Neural crest cell (in vitro differentiated cells): Measurements from ENCODE around the gene TSPAN11. TPM values are rescaled to one million over a fixed set of nuclear protein-coding genes. Genes with fewer than 3 reads are reported as not detected.
"Not testable (repeated sequence)": the region's sequence is repeated elsewhere in the genome, so short reads cannot be mapped to it uniquely, and the experiment has no call there.

Experiments used
- DNase-seq: peaks from one replicate; pipeline ENCODE4 v3.0.0; 2021; ENCODE audit warnings: low read depth, mixed read lengths, low spot score
- H3K27ac Mint-ChIP-seq: one replicate; pipeline ENCODE4 v1.8.0; 2021; ENCODE audit warnings: mild to moderate bottlenecking, mixed read lengths; ENCODE audit not compliant: unreplicated experiment
- H3K27me3 Mint-ChIP-seq: 2 replicates; pipeline ENCODE4 v1.8.0; 2021; ENCODE audit warnings: low read depth, mild to moderate bottlenecking, mixed read lengths
- H3K36me3 Mint-ChIP-seq: 2 replicates; pipeline ENCODE4 v1.8.0; 2021; ENCODE audit warnings: low read depth, mild to moderate bottlenecking, mixed read lengths
- H3K4me1 Mint-ChIP-seq: 2 replicates; pipeline ENCODE4 v1.8.0; 2021; ENCODE audit warnings: mixed read lengths
- H3K4me3 Mint-ChIP-seq: one replicate; pipeline ENCODE4 v1.8.0; 2021; ENCODE audit warnings: mild to moderate bottlenecking, mixed read lengths
- H3K9me3 Mint-ChIP-seq: 2 replicates; pipeline ENCODE4 v1.8.0; 2021; ENCODE audit warnings: mixed read lengths
- total RNA-seq: library from RNA; stranded (reverse); gene quantifications from 2 replicates; pipeline ENCODE4 v1.2.1, GENCODE V29; 2021
- TF ChIP-seq, protein P1 (sequence below): fragments of 200-600 bp; sonication (generic); conservative IDR thresholded peaks from 2 replicates; pipeline ENCODE4 v1.5.0; 2021; ENCODE audit warnings: antibody characterized with exemption, mild to moderate bottlenecking

The TSPAN11 gene
- total RNA-seq, 1 donor from 2014 or later: 21.4 TPM

DNA sequence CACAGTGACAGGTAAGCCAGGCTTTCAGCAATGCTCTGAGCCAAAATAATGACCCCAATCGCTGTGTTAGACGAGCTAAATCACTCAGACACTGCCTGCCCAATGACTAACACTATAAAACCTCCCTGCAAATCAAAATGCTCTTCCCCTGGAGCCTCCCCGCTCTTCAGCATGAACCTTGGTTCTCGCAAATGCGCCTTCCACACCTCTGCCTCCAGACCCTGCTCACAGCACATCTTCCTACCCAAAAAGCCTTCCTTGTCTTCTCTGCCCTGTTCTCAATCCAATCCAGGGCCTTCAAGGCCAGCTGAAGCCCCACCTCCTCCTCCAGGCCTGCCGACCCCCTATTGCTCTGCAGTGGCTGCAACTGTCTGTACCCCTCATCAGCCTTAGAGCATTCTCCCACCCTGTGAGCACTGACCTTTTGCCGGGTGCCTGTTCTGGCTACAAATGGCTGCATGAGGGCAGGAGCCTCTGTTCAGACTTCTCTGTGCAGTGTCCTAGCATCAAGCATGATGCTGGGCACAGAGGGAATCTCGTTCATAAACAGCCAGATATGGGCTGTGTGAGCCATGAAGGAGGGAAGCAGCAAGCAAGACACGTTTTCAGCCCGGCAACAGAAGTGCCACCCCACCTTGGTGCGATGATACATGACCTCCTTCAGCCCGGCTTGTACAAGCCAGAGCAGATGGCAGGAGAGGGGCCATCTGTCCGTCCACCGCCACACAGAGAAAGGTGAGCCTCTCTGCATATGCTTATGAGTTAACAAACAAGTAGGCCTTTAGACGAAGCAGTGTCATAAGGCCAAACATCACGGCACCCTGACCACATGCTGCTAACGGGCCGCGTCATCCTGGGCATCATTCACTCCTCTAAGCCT, 82.7 kb downstream of the TSPAN11 start:
- Mint-ChIP-seq H3K36me3 (no peaks in the 10 kb centered on the region), H3K4me1 (no peaks in the 10 kb centered on the region), H3K27ac (peak overlapping the region; percentile 75), H3K27me3 (no peaks in the 10 kb centered on the region), H3K9me3 (no peaks in the 10 kb centered on the region), H3K4me3 (no peak overlapping the region)
- TF ChIP-seq, protein P1, sequence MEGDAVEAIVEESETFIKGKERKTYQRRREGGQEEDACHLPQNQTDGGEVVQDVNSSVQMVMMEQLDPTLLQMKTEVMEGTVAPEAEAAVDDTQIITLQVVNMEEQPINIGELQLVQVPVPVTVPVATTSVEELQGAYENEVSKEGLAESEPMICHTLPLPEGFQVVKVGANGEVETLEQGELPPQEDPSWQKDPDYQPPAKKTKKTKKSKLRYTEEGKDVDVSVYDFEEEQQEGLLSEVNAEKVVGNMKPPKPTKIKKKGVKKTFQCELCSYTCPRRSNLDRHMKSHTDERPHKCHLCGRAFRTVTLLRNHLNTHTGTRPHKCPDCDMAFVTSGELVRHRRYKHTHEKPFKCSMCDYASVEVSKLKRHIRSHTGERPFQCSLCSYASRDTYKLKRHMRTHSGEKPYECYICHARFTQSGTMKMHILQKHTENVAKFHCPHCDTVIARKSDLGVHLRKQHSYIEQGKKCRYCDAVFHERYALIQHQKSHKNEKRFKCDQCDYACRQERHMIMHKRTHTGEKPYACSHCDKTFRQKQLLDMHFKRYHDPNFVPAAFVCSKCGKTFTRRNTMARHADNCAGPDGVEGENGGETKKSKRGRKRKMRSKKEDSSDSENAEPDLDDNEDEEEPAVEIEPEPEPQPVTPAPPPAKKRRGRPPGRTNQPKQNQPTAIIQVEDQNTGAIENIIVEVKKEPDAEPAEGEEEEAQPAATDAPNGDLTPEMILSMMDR: no peak
- no peak for DNase-seq

DNA sequence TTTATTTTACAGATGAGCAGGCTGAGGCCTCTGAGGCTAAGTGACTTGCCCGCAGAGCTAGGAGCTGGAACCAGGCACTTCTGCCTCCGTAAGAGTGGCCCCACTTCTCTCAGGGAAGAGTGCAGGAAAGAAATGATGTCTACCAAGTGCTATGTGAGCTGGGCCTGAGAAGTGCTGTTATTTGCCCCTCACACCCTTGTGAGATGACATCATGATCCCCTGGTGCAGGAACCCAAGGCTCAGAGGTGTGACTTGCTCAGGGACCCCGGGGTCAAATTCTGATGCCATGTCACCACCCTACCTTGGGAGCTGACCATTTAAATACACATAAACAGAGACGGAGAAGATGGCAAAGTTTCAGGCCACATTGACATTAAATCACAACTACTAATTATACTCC, 83.4 kb downstream of the TSPAN11 start:
- H3K9me3 Mint-ChIP-seq: no peaks in the 10 kb centered on the region

DNA sequence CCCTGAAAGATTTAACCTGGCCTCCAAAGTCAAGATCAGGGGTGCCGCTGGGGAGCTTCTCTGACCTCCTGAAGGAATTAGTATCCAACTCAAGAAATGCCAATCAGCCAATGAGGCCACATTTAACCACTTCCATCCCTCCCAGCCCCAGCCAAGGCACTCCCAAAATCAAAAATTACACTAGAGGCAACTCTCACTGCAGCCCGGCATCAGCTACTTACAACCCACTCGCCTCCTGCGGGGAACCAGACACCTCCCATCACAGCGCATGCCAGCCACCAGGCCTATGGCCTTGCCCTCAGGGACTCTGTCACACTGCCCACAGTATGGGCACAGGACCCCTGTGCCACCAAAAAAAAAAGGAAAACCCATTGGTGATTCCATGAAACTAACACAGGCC, 84.8 kb downstream of the TSPAN11 start:
- Mint-ChIP-seq H3K27me3 (no peaks in the 10 kb centered on the region), H3K27ac (no peak overlapping the region), H3K36me3 (no peaks in the 10 kb centered on the region), H3K4me1 (no peaks in the 10 kb centered on the region), H3K9me3 (no peaks in the 10 kb centered on the region), H3K4me3 (no peak overlapping the region)
- DNase-seq: no peak
- TF ChIP-seq, protein P1: no peak

More for the DNA sequence above, 83.4 kb downstream of the TSPAN11 start:
- H3K36me3 Mint-ChIP-seq: no peaks in the 10 kb centered on the region
- H3K27me3 Mint-ChIP-seq: no peaks in the 10 kb centered on the region
- H3K4me3 Mint-ChIP-seq: no peak overlapping the region
- no peak overlapping the region for H3K27ac Mint-ChIP-seq
- H3K4me1 Mint-ChIP-seq: no peaks in the 10 kb centered on the region
- no peak for DNase-seq
- TF ChIP-seq, protein P1: no peak

DNA sequence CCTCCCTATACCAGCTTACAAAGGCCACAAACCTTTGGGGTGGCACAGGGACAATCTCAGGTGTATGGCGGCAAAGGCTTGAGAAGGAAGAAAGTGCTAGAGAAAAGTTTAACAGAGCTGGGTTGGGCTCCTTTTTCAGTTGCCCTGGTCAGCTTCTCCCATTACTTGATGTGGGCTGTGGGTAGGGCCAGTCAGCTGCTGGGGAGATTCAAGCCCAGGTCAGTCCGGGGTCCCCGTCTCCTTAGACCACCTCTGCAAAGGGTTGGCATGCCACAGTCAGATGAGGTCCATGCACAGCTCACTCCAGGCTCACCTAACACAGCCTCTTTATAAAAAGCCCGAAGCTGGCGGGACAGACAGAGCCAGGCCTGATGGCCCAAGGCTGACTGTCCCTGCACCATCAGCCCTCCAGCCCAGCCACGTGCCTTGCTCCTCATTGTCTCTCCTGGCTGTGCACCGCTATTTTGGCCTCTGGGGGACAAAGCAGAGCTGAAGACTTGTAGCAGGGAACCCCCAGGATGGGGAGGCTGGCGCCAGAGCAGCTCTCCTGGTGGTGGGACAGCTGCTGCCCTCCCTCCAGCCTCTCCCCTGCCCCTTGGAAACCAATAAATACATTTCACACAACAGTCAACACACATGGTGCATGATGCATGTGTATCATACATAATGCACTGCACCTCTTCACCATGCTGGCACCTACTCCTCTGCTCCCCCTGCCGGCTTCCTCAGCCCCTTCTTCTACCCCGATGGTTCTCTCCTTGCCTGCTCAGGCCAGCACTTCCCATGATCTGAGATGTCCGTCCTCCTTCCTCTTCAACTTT, 85.4 kb downstream of the TSPAN11 start:
- DNase-seq: no peak
- Mint-ChIP-seq H3K27ac (no peak overlapping the region), H3K9me3 (no peaks in the 10 kb centered on the region), H3K4me1 (no peaks in the 10 kb centered on the region), H3K4me3 (no peak overlapping the region), H3K36me3 (no peaks in the 10 kb centered on the region), H3K27me3 (no peaks in the 10 kb centered on the region)
- TF ChIP-seq, protein P1: peak; percentile 42

DNA sequence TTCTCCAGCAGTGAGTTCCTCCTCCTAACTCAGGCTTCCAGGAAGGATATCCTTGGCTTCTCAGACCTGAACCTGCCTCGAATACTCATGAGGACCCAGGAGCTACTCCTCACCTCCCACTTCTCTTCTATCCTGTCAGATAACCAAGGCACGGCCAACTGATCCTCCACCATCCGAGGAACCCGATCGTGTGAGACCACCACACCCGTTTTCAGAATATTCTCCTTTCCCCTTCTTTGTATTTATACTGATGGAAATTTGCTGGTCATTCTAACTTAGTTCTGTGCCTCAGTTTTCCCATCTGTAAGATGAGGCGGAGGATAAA, 86.0 kb downstream of the TSPAN11 start:
- not testable (repeated sequence) for H3K36me3 Mint-ChIP-seq, H3K9me3 Mint-ChIP-seq, H3K4me3 Mint-ChIP-seq, H3K27me3 Mint-ChIP-seq, H3K4me1 Mint-ChIP-seq, H3K27ac Mint-ChIP-seq, DNase-seq
- TF ChIP-seq, protein P1: peak; percentile 6
